ENCODE measurements around the gene SLC9A2. TPM values are rescaled to one million over a fixed set of nuclear protein-coding genes. Genes with fewer than 3 reads are reported as not detected.

Gene SLC9A2
- total RNA-seq, 1 donor from 2014 or later, result 0.32 TPM

- no peak overlapping the region for H3K4me3 Mint-ChIP-seq (ENCODE audit: unreplicated experiment)
- no peak overlapping the region for H3K27ac ChIP-seq (ENCODE audit: low read depth, low read length)
- no peaks in the 10 kb centered on the region for H3K79me2 ChIP-seq (ENCODE audit: insufficient read depth, low read length)
- TF ChIP-seq EZH2 (IDR thresholded peaks at IDR 0.05; ENCODE audit: insufficient read depth, low read length), result no peak
- no peak for TF ChIP-seq CTCF (IDR thresholded peaks at IDR 0.05; ENCODE audit: insufficient read depth, low read depth, low read length)
- no peaks in the 10 kb centered on the region for H3K27me3 ChIP-seq (ENCODE audit: insufficient read depth, low read length)
- DNase-seq (ENCODE audit: low read depth), result no peak
- no peak overlapping the region for H3K27ac Mint-ChIP-seq (ENCODE audit: unreplicated experiment)
- H3K4me1 ChIP-seq (ENCODE audit: insufficient read depth, low read length), result no peaks in the 10 kb centered on the region
- H3K4me1 Mint-ChIP-seq (ENCODE audit: low read depth, unreplicated experiment), result no peaks in the 10 kb centered on the region
- H3K9ac ChIP-seq (ENCODE audit: low read length), result no peak overlapping the region
- H2AFZ ChIP-seq (ENCODE audit: low read depth, low read length), result no peak overlapping the region
- H4K20me1 ChIP-seq (ENCODE audit: insufficient read depth, low read length), result no peaks in the 10 kb centered on the region
- H3K27me3 Mint-ChIP-seq (ENCODE audit: low read depth, unreplicated experiment), result peaks cover 2% of the 10 kb centered on the region
- no peaks in the 10 kb centered on the region for H3K36me3 ChIP-seq (ENCODE audit: insufficient read depth, low read length)
- no peak overlapping the region for H3K4me2 ChIP-seq (ENCODE audit: low read length)
- H3K4me3 ChIP-seq (ENCODE audit: insufficient read depth, low read depth, low read length), result no peak overlapping the region
- no peaks in the 10 kb centered on the region for H3K36me3 Mint-ChIP-seq (ENCODE audit: low read depth, unreplicated experiment)
- H3K9me3 Mint-ChIP-seq (ENCODE audit: unreplicated experiment), result no peaks in the 10 kb centered on the region
- no peak for FAIRE-seq
- H3K9me3 ChIP-seq (ENCODE audit: insufficient read depth, low read depth, low read length), result no peaks in the 10 kb centered on the region
These were observed 79.2 kb downstream of the SLC9A2 start for GRCh38 chr2:102698369-102699111.

- H3K4me3 Mint-ChIP-seq (ENCODE audit: unreplicated experiment), result no peak overlapping the region
- H3K9me3 Mint-ChIP-seq (ENCODE audit: unreplicated experiment), result no peaks in the 10 kb centered on the region
- TF ChIP-seq EZH2 (IDR thresholded peaks at IDR 0.05; ENCODE audit: insufficient read depth, low read length), result no peak
- no peak for TF ChIP-seq CTCF (IDR thresholded peaks at IDR 0.05; ENCODE audit: insufficient read depth, low read depth, low read length)
- FAIRE-seq (no peak), DNase-seq (ENCODE audit: low read depth) (no peak)
- no peaks in the 10 kb centered on the region for H4K20me1 ChIP-seq (ENCODE audit: insufficient read depth, low read length)
- H3K9ac ChIP-seq (ENCODE audit: low read length), result no peak overlapping the region
- no peaks in the 10 kb centered on the region for H3K9me3 ChIP-seq (ENCODE audit: insufficient read depth, low read depth, low read length)
- H3K4me1 ChIP-seq (ENCODE audit: insufficient read depth, low read length), result no peaks in the 10 kb centered on the region
- no peaks in the 10 kb centered on the region for H3K27me3 ChIP-seq (ENCODE audit: insufficient read depth, low read length)
- H3K36me3 Mint-ChIP-seq (ENCODE audit: low read depth, unreplicated experiment), result no peaks in the 10 kb centered on the region
- H3K27ac ChIP-seq (ENCODE audit: low read depth, low read length), result no peak overlapping the region
- H3K79me2 ChIP-seq (ENCODE audit: insufficient read depth, low read length), result no peaks in the 10 kb centered on the region
- H3K4me2 ChIP-seq (ENCODE audit: low read length), result no peak overlapping the region
- no peaks in the 10 kb centered on the region for H3K36me3 ChIP-seq (ENCODE audit: insufficient read depth, low read length)
- H3K4me3 ChIP-seq (ENCODE audit: insufficient read depth, low read depth, low read length), result no peak overlapping the region
- H3K4me1 Mint-ChIP-seq (ENCODE audit: low read depth, unreplicated experiment), result peaks cover 2% of the 10 kb centered on the region
- H2AFZ ChIP-seq (ENCODE audit: low read depth, low read length), result no peak overlapping the region
- no peak overlapping the region for H3K27ac Mint-ChIP-seq (ENCODE audit: unreplicated experiment)
- H3K27me3 Mint-ChIP-seq (ENCODE audit: low read depth, unreplicated experiment), result peaks cover 2% of the 10 kb centered on the region
These were observed 84.0 kb downstream of the SLC9A2 start for GRCh38 chr2:102703305-102703704.

- Mint-ChIP-seq H3K36me3 (ENCODE audit: low read depth, unreplicated experiment) (no peaks in the 10 kb centered on the region), H3K4me3 (ENCODE audit: unreplicated experiment) (no peak overlapping the region), H3K27ac (ENCODE audit: unreplicated experiment) (no peak overlapping the region), H3K27me3 (ENCODE audit: low read depth, unreplicated experiment) (peaks cover 2% of the 10 kb centered on the region), H3K9me3 (ENCODE audit: unreplicated experiment) (no peaks in the 10 kb centered on the region), H3K4me1 (ENCODE audit: low read depth, unreplicated experiment) (peaks cover 6% of the 10 kb centered on the region)
- Histone ChIP-seq H3K4me3 (ENCODE audit: insufficient read depth, low read depth, low read length) (no peak overlapping the region), H4K20me1 (ENCODE audit: insufficient read depth, low read length) (no peaks in the 10 kb centered on the region), H3K9me3 (ENCODE audit: insufficient read depth, low read depth, low read length) (no peaks in the 10 kb centered on the region), H3K79me2 (ENCODE audit: insufficient read depth, low read length) (no peaks in the 10 kb centered on the region), H2AFZ (ENCODE audit: low read depth, low read length) (no peak overlapping the region), H3K27ac (ENCODE audit: low read depth, low read length) (no peak overlapping the region), H3K4me1 (ENCODE audit: insufficient read depth, low read length) (no peaks in the 10 kb centered on the region), H3K4me2 (ENCODE audit: low read length) (no peak overlapping the region), H3K9ac (ENCODE audit: low read length) (no peak overlapping the region), H3K27me3 (ENCODE audit: insufficient read depth, low read length) (no peaks in the 10 kb centered on the region), H3K36me3 (ENCODE audit: insufficient read depth, low read length) (no peaks in the 10 kb centered on the region)
- FAIRE-seq (no peak), DNase-seq (ENCODE audit: low read depth) (peak; percentile 2)
- peak; percentile 40 for TF ChIP-seq CTCF (IDR thresholded peaks at IDR 0.05; ENCODE audit: insufficient read depth, low read depth, low read length)
- TF ChIP-seq EZH2 (IDR thresholded peaks at IDR 0.05; ENCODE audit: insufficient read depth, low read length), result no peak
These were observed 84.4 kb downstream of the SLC9A2 start for GRCh38 chr2:102703748-102704147.
